Thyroid gland (tissue), 4 donors: Measurements from ENCODE around the gene CXCR4. TPM values are rescaled to one million over a fixed set of nuclear protein-coding genes. Genes with fewer than 3 reads are reported as not detected.

Experiments used
- DNase-seq, 2 donors: peaks; one replicate each; pipeline ENCODE4 v3.0.0-alpha.2; 2019
- H3K27ac ChIP-seq, 3 donors: fragments of 200-600 bp; sonication (generic); 1 replicate in 2 of 3; 2 replicates in 1 of 3; pipeline ENCODE4 v1.5.1; 2016 to 2019; ENCODE audit warnings: mild to moderate bottlenecking in 1 of 3, moderate library complexity in 1 of 3
- H3K27me3 ChIP-seq: fragments of 200-600 bp; sonication (generic); one replicate; pipeline ENCODE4 v1.5.1; 2019
- H3K36me3 ChIP-seq, 2 donors: fragments of 200-600 bp; sonication (generic); one replicate each; pipeline ENCODE4 v1.5.1; 2016 to 2019
- H3K4me1 ChIP-seq, 2 donors: fragments of 200-600 bp; sonication (generic); one replicate each; pipeline ENCODE4 v1.5.1; 2017 to 2019
- H3K4me3 ChIP-seq, 3 donors: fragments of 200-600 bp; sonication (generic); replicated peaks in 1 of 3; 1 replicate in 2 of 3; 2 replicates in 1 of 3; pipeline ENCODE4 v1.5.1; 2016; ENCODE audit warnings: mild to moderate bottlenecking in 1 of 3
- H3K9me3 ChIP-seq: fragments of 200-600 bp; sonication (generic); one replicate; pipeline ENCODE4 v1.5.1; 2017
- CTCF ChIP-seq, 6 experiments: fragments of 200-600 bp in 3 of 6; fragments of 450-650 bp in 3 of 6; sonication (generic) in 3 of 6; IDR thresholded peaks; one replicate each; pipeline ENCODE4 v1.5.1; 2016 to 2019; ENCODE audit warnings: antibody characterized with exemption in 6 of 6, mild to moderate bottlenecking in 2 of 6, inconsistent platforms in 1 of 6, moderate library complexity in 1 of 6
- POLR2A ChIP-seq, 2 donors: fragments of 450-650 bp; IDR thresholded peaks; one replicate each; pipeline ENCODE4 v1.6.1; 2017; ENCODE audit warnings: antibody characterized with exemption in 2 of 2, mild to moderate bottlenecking in 2 of 2, moderate library complexity in 1 of 2
- WGBS, 2 donors: methylation state at CpG; one replicate each; pipeline ENCODE4 v1.1.5; 2017; 5-methylcytosine and 5-hydroxymethylcytosine counted together
- intact Hi-C: fragments of 100-400 bp; cut with DNase I; formaldehyde crosslinking; loops from one replicate; pipeline ENCODE4 v1.15.1; 2023
- total RNA-seq, 4 donors: library from RNA; depleted of rRNA; stranded (reverse); fragments of >200 nt; gene quantifications; one replicate each; pipeline ENCODE4 v1.2.3, GENCODE V29; 2016

The CXCR4 gene
- total RNA-seq, 4 donors from 2014 or later = 7.1 to 17.5 (median 13.5) TPM

- no peak overlapping the region for H3K4me3 ChIP-seq
- WGBS, 2 donors = 88 to 90% methylated on average over 6 of the region's 6 CpGs
- no peaks in the 10 kb centered on the region for H3K9me3 ChIP-seq
- no peak for DNase-seq
- no peaks in the 10 kb centered on the region for H3K36me3 ChIP-seq
- H3K4me1 ChIP-seq = no peaks in the 10 kb centered on the region
- TF ChIP-seq POLR2A (IDR thresholded peaks at IDR 0.05) = no peak
- TF ChIP-seq CTCF (IDR thresholded peaks at IDR 0.05) = no peak
- no peaks in the 10 kb centered on the region for H3K27me3 ChIP-seq
- intact Hi-C loops = no loop called here
- H3K27ac ChIP-seq = no peak overlapping the region
Observed at GRCh38 chr2:136143603-136144451, 25.9 kb upstream of the CXCR4 start.

GRCh38 chr2:136141510-136142149, 23.7 kb upstream of the CXCR4 start:
- H3K27me3 ChIP-seq = no peaks in the 10 kb centered on the region
- DNase-seq = peak; percentile 28 to 35
- intact Hi-C loops = no loop called here
- no peak overlapping the region for H3K4me3 ChIP-seq
- no peaks in the 10 kb centered on the region for H3K36me3 ChIP-seq
- H3K9me3 ChIP-seq = no peaks in the 10 kb centered on the region
- WGBS, 2 donors = 60 to 66% methylated on average over 7 of the region's 7 CpGs
- TF ChIP-seq CTCF (IDR thresholded peaks at IDR 0.05) = no peak
- no peak for TF ChIP-seq POLR2A (IDR thresholded peaks at IDR 0.05)
- H3K4me1 ChIP-seq = no peaks in the 10 kb centered on the region
- H3K27ac ChIP-seq = no peak overlapping the region

- no peak for DNase-seq
- Histone ChIP-seq H3K9me3 (no peaks in the 10 kb centered on the region), H3K4me3 (no peak overlapping the region), H3K27ac (no peak overlapping the region), H3K36me3 (no peaks in the 10 kb centered on the region), H3K4me1 (no peaks in the 10 kb centered on the region), H3K27me3 (no peaks in the 10 kb centered on the region)
- intact Hi-C loops = no loop called here
- no peak for TF ChIP-seq CTCF (IDR thresholded peaks at IDR 0.05)
- TF ChIP-seq POLR2A (IDR thresholded peaks at IDR 0.05) = no peak
- 80 to 84% methylated on average over 3 of the region's 3 CpGs for WGBS, 2 donors
Observed at GRCh38 chr2:136139631-136140030, 21.7 kb upstream of the CXCR4 start.

GRCh38 chr2:136137982-136138381, 20.0 kb upstream of the CXCR4 start:
- Histone ChIP-seq H3K27ac (no peak overlapping the region), H3K4me1 (no peaks in the 10 kb centered on the region), H3K9me3 (no peaks in the 10 kb centered on the region), H3K4me3 (no peak overlapping the region), H3K36me3 (no peaks in the 10 kb centered on the region), H3K27me3 (no peaks in the 10 kb centered on the region)
- DNase-seq = no peak
- intact Hi-C loops = no loop called here
- TF ChIP-seq POLR2A (IDR thresholded peaks at IDR 0.05) (no peak), CTCF (IDR thresholded peaks at IDR 0.05) (no peak)
- WGBS, 2 donors = 93 to 96% methylated on average over 4 of the region's 4 CpGs

GRCh38 chr2:136136931-136137330, 19.0 kb upstream of the CXCR4 start:
- TF ChIP-seq POLR2A (IDR thresholded peaks at IDR 0.05) = no peak
- no peak for TF ChIP-seq CTCF (IDR thresholded peaks at IDR 0.05)
- no peak for DNase-seq
- H3K27me3 ChIP-seq = no peaks in the 10 kb centered on the region
- no peak overlapping the region for H3K4me3 ChIP-seq
- no peaks in the 10 kb centered on the region for H3K4me1 ChIP-seq
- intact Hi-C loops = no loop called here
- WGBS, 2 donors = 80 to 100% methylated on average over 1 of the region's 1 CpG
- H3K9me3 ChIP-seq = no peaks in the 10 kb centered on the region
- peak overlapping the region in 1 of 3 donors; percentile 7 for H3K27ac ChIP-seq
- H3K36me3 ChIP-seq = no peaks in the 10 kb centered on the region
